OCI-LY3 (cell line): ENCODE data around the gene TSPOAP1.

Source experiments
- EZH2phosphoT487 ChIP-seq: fragments of 200-600 bp; shearing (Covaris generic); IDR thresholded peaks from 2 replicates; pipeline ENCODE4 v1.6.1; 2018; ENCODE audit warnings: antibody characterized with exemption, mixed run types, low read depth
- TF ChIP-seq, protein P1 (sequence below): fragments of 200-600, 300-600 bp; sonication (generic); IDR thresholded peaks from 2 replicates; pipeline ENCODE4 v1.5.1; 2014; ENCODE audit warnings: antibody characterized with exemption, low read length, low read depth

DNA sequence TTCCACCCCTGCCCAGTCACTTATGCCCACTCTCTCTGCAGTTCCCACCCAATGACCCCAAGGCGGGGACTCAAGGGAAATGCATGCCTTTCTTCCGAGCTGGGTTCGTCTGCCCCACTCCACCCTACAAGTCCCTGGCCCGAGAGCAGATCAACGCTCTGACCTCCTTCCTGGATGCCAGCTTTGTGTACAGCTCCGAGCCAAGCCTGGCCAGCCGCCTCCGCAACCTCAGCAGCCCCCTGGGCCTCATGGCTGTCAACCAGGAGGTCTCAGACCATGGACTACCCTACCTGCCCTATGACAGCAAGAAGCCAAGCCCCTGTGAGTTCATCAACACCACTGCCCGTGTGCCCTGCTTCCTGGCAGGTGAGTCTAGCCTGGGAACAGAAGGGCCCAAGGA lies 76.5 kb downstream of the TSPOAP1 start:
- TF ChIP-seq, protein P1, sequence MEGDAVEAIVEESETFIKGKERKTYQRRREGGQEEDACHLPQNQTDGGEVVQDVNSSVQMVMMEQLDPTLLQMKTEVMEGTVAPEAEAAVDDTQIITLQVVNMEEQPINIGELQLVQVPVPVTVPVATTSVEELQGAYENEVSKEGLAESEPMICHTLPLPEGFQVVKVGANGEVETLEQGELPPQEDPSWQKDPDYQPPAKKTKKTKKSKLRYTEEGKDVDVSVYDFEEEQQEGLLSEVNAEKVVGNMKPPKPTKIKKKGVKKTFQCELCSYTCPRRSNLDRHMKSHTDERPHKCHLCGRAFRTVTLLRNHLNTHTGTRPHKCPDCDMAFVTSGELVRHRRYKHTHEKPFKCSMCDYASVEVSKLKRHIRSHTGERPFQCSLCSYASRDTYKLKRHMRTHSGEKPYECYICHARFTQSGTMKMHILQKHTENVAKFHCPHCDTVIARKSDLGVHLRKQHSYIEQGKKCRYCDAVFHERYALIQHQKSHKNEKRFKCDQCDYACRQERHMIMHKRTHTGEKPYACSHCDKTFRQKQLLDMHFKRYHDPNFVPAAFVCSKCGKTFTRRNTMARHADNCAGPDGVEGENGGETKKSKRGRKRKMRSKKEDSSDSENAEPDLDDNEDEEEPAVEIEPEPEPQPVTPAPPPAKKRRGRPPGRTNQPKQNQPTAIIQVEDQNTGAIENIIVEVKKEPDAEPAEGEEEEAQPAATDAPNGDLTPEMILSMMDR: no peak
- no peak for TF ChIP-seq EZH2phosphoT487
